HEK293 (cell line): ENCODE measurements around the gene ZDHHC1.

Source experiments
- GLI4 ChIP-seq: fragments of 450-650 bp; formaldehyde crosslinking; IDR thresholded peaks from 2 replicates; pipeline ENCODE4 v1.5.1; 2016; ENCODE audit warnings: missing biosample characterization, missing genetic modification characterization
- KLF10 ChIP-seq: fragments of 450-650 bp; IDR thresholded peaks from 2 replicates; pipeline ENCODE4 v1.5.1; 2018; ENCODE audit warnings: missing biosample characterization, mild to moderate bottlenecking, missing genetic modification characterization
- PRDM1 ChIP-seq: fragments of 450-650 bp; formaldehyde crosslinking; IDR thresholded peaks from 2 replicates; pipeline ENCODE4; 2016; ENCODE audit warnings: missing biosample characterization, missing genetic modification characterization
- PRDM10 ChIP-seq: fragments of 450-650 bp; formaldehyde crosslinking; IDR thresholded peaks from 2 replicates; pipeline ENCODE4 v1.5.1; 2016; ENCODE audit warnings: missing biosample characterization, missing genetic modification characterization
- WT1 ChIP-seq: fragments of 450-650 bp; formaldehyde crosslinking; IDR thresholded peaks from 2 replicates; pipeline ENCODE4 v1.5.1; 2016; ENCODE audit warnings: missing biosample characterization, missing genetic modification characterization
- ZBTB10 ChIP-seq: fragments of 450-650 bp; formaldehyde crosslinking; IDR thresholded peaks from 2 replicates; pipeline ENCODE4 v1.5.1; 2016; ENCODE audit warnings: missing biosample characterization, missing genetic modification characterization
- ZBTB8A ChIP-seq: fragments of 450-650 bp; formaldehyde crosslinking; IDR thresholded peaks from 2 replicates; pipeline ENCODE4 v1.5.1; 2016; ENCODE audit warnings: missing biosample characterization, missing genetic modification characterization
- ZNF155 ChIP-seq: fragments of 450-650 bp; formaldehyde crosslinking; IDR thresholded peaks from 2 replicates; pipeline ENCODE4 v1.5.1; 2016; ENCODE audit warnings: missing biosample characterization, missing genetic modification characterization
- ZNF174 ChIP-seq: fragments of 450-650 bp; formaldehyde crosslinking; IDR thresholded peaks from 2 replicates; pipeline ENCODE4 v1.5.0; 2017; ENCODE audit warnings: missing biosample characterization, mild to moderate bottlenecking, missing genetic modification characterization
- ZNF239 ChIP-seq: fragments of 450-650 bp; formaldehyde crosslinking; IDR thresholded peaks from 2 replicates; pipeline ENCODE4 v1.5.1; 2016; ENCODE audit warnings: missing biosample characterization, missing genetic modification characterization
- ZNF391 ChIP-seq: fragments of 450-650 bp; formaldehyde crosslinking; IDR thresholded peaks from 2 replicates; pipeline ENCODE4 v1.5.1; 2016; ENCODE audit warnings: low read depth, missing biosample characterization, missing genetic modification characterization, borderline replicate concordance
- ZNF416 ChIP-seq: fragments of 450-650 bp; formaldehyde crosslinking; IDR thresholded peaks from 2 replicates; pipeline ENCODE4 v1.5.1; 2016; ENCODE audit warnings: missing biosample characterization, missing genetic modification characterization
- ZNF560 ChIP-seq: fragments of 450-650 bp; formaldehyde crosslinking; IDR thresholded peaks from 2 replicates; pipeline ENCODE4 v1.5.1; 2017; ENCODE audit warnings: missing biosample characterization, missing genetic modification characterization, borderline replicate concordance
- ZSCAN16 ChIP-seq: fragments of 450-650 bp; formaldehyde crosslinking; IDR thresholded peaks from 2 replicates; pipeline ENCODE4 v1.5.1; 2016; ENCODE audit warnings: missing biosample characterization, missing genetic modification characterization
- TF ChIP-seq, protein P1 (sequence below): fragments of 450-650 bp; formaldehyde crosslinking; IDR thresholded peaks from 2 replicates; pipeline ENCODE4 v1.5.1; 2016; ENCODE audit warnings: missing biosample characterization, missing genetic modification characterization
- TF ChIP-seq, protein P2 (sequence below): fragments of 450-650 bp; formaldehyde crosslinking; IDR thresholded peaks from 2 replicates; pipeline ENCODE4 v1.5.1; 2016; ENCODE audit warnings: missing biosample characterization, missing genetic modification characterization
- TF ChIP-seq, protein P3 (sequence below): fragments of 450-650 bp; formaldehyde crosslinking; IDR thresholded peaks from 2 replicates; pipeline ENCODE4; 2016; ENCODE audit warnings: missing biosample characterization, missing genetic modification characterization
- TF ChIP-seq, protein P4 (sequence below): fragments of 450-650 bp; formaldehyde crosslinking; IDR thresholded peaks from 2 replicates; pipeline ENCODE4 v1.5.1; 2016; ENCODE audit warnings: missing biosample characterization, missing genetic modification characterization
- TF ChIP-seq, protein P5 (sequence below): sonication (generic); formaldehyde crosslinking; IDR thresholded peaks from 2 replicates; pipeline ENCODE4 v1.8.1; 2022; ENCODE audit warnings: mild to moderate bottlenecking, moderate library complexity, missing genetic modification reagents
- TF ChIP-seq, protein P6 (sequence below): fragments of 450-650 bp; formaldehyde crosslinking; IDR thresholded peaks from 2 replicates; pipeline ENCODE4 v1.5.1; 2016; ENCODE audit warnings: missing biosample characterization, missing genetic modification characterization

The ZDHHC1 gene

GRCh38 chr16:67415872-67416793 is at the start of gene ZDHHC1 (continued):
- TF ChIP-seq PRDM10: 0 out of 2 replicates have a peak, but pooled peaks have one; percentile 30
- TF ChIP-seq ZNF174 (tag by site-specific recombination): no peak
- TF ChIP-seq, protein P1, sequence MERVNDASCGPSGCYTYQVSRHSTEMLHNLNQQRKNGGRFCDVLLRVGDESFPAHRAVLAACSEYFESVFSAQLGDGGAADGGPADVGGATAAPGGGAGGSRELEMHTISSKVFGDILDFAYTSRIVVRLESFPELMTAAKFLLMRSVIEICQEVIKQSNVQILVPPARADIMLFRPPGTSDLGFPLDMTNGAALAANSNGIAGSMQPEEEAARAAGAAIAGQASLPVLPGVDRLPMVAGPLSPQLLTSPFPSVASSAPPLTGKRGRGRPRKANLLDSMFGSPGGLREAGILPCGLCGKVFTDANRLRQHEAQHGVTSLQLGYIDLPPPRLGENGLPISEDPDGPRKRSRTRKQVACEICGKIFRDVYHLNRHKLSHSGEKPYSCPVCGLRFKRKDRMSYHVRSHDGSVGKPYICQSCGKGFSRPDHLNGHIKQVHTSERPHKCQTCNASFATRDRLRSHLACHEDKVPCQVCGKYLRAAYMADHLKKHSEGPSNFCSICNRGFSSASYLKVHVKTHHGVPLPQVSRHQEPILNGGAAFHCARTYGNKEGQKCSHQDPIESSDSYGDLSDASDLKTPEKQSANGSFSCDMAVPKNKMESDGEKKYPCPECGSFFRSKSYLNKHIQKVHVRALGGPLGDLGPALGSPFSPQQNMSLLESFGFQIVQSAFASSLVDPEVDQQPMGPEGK (tag by site-specific recombination): peak; percentile 77
- TF ChIP-seq, protein P2, sequence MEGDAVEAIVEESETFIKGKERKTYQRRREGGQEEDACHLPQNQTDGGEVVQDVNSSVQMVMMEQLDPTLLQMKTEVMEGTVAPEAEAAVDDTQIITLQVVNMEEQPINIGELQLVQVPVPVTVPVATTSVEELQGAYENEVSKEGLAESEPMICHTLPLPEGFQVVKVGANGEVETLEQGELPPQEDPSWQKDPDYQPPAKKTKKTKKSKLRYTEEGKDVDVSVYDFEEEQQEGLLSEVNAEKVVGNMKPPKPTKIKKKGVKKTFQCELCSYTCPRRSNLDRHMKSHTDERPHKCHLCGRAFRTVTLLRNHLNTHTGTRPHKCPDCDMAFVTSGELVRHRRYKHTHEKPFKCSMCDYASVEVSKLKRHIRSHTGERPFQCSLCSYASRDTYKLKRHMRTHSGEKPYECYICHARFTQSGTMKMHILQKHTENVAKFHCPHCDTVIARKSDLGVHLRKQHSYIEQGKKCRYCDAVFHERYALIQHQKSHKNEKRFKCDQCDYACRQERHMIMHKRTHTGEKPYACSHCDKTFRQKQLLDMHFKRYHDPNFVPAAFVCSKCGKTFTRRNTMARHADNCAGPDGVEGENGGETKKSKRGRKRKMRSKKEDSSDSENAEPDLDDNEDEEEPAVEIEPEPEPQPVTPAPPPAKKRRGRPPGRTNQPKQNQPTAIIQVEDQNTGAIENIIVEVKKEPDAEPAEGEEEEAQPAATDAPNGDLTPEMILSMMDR (tag by site-specific recombination): peak; percentile 80
- TF ChIP-seq WT1 (tag by site-specific recombination): no peak
- TF ChIP-seq ZSCAN16 (tag by site-specific recombination): no peak
- TF ChIP-seq, protein P3, sequence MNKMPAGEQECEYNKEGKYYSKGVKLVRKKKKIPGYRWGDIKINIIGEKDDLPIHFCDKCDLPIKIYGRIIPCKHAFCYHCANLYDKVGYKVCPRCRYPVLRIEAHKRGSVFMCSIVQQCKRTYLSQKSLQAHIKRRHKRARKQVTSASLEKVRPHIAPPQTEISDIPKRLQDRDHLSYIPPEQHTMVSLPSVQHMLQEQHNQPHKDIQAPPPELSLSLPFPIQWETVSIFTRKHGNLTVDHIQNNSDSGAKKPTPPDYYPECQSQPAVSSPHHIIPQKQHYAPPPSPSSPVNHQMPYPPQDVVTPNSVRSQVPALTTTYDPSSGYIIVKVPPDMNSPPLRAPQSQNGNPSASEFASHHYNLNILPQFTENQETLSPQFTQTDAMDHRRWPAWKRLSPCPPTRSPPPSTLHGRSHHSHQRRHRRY: no peak
- TF ChIP-seq ZNF239 (tag by site-specific recombination): no peak
- no peak for TF ChIP-seq KLF10
- no peak for TF ChIP-seq ZBTB10 (tag by site-specific recombination)
- TF ChIP-seq, protein P4, sequence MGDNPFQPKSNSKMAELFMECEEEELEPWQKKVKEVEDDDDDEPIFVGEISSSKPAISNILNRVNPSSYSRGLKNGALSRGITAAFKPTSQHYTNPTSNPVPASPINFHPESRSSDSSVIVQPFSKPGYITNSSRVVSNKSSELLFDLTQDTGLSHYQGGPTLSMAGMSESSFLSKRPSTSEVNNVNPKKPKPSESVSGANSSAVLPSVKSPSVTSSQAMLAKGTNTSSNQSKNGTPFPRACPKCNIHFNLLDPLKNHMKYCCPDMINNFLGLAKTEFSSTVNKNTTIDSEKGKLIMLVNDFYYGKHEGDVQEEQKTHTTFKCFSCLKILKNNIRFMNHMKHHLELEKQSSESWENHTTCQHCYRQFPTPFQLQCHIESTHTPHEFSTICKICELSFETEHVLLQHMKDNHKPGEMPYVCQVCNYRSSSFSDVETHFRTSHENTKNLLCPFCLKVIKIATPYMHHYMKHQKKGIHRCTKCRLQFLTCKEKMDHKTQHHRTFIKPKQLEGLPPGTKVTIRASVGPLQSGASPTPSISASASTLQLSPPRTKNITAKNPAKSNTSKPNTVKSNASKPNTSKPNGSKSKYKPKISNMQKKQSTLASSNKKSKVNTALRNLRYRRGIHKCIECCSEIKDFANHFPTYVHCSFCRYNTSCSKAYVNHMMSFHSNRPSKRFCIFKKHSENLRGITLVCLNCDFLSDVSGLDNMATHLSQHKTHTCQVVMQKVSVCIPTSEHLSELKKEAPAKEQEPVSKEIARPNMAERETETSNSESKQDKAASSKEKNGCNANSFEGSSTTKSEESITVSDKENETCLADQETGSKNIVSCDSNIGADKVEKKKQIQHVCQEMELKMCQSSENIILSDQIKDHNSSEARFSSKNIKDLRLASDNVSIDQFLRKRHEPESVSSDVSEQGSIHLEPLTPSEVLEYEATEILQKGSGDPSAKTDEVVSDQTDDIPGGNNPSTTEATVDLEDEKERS (tag by site-specific recombination): no peak
- peak; percentile 46; the same call in 1 of the 2 replicates for TF ChIP-seq ZNF391 (tag by site-specific recombination)
- no peak for TF ChIP-seq PRDM1
- TF ChIP-seq, protein P5, sequence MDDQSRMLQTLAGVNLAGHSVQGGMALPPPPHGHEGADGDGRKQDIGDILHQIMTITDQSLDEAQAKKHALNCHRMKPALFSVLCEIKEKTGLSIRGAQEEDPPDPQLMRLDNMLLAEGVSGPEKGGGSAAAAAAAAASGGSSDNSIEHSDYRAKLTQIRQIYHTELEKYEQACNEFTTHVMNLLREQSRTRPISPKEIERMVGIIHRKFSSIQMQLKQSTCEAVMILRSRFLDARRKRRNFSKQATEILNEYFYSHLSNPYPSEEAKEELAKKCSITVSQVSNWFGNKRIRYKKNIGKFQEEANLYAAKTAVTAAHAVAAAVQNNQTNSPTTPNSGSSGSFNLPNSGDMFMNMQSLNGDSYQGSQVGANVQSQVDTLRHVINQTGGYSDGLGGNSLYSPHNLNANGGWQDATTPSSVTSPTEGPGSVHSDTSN: no peak
- TF ChIP-seq ZNF416 (tag by site-specific recombination): no peak
- TF ChIP-seq ZBTB8A: peak; percentile 47; the same call in 1 of the 2 replicates
- TF ChIP-seq, protein P6, sequence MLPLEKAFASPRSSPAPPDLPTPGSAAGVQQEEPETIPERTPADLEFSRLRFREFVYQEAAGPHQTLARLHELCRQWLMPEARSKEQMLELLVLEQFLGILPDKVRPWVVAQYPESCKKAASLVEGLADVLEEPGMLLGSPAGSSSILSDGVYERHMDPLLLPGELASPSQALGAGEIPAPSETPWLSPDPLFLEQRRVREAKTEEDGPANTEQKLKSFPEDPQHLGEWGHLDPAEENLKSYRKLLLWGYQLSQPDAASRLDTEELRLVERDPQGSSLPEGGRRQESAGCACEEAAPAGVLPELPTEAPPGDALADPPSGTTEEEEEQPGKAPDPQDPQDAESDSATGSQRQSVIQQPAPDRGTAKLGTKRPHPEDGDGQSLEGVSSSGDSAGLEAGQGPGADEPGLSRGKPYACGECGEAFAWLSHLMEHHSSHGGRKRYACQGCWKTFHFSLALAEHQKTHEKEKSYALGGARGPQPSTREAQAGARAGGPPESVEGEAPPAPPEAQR (tag by site-specific recombination): no peak
- no peak for TF ChIP-seq GLI4
- no peak for TF ChIP-seq ZNF155
- no peak for TF ChIP-seq ZNF560
